ENCODE data around the gene RSBN1L. TPM values are rescaled to one million over a fixed set of nuclear protein-coding genes. Genes with fewer than 3 reads are reported as not detected.
"Not testable (repeated sequence)": the region's sequence is repeated elsewhere in the genome, so short reads cannot be mapped to it uniquely, and the experiment has no call there.

Gene RSBN1L
- total RNA-seq, 1 donor from 2014 or later: 27.7 TPM

DNA sequence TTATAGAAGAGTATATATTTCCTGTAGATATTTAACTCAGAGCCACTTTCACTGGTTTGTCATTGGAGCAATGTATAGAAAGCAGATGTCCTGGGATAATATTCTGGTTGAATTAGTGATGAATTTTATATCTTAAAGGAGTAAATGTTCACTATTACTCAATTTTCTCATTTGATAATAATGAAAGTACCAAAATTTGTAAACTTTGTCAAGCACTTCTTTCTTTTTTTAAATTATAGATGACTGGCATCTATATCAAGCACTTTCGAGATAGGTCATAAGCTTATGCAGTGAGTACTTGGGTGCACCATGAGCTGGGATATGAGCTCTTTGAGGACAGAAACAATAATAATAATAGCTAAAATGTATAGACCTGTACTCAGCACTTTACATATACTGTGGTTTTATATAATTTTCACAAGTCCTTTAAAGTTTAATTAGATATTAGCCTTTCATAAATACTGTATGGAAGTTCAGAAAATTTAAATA is 11.3 kb downstream of the RSBN1L start:
- TF ChIP-seq, protein P1, sequence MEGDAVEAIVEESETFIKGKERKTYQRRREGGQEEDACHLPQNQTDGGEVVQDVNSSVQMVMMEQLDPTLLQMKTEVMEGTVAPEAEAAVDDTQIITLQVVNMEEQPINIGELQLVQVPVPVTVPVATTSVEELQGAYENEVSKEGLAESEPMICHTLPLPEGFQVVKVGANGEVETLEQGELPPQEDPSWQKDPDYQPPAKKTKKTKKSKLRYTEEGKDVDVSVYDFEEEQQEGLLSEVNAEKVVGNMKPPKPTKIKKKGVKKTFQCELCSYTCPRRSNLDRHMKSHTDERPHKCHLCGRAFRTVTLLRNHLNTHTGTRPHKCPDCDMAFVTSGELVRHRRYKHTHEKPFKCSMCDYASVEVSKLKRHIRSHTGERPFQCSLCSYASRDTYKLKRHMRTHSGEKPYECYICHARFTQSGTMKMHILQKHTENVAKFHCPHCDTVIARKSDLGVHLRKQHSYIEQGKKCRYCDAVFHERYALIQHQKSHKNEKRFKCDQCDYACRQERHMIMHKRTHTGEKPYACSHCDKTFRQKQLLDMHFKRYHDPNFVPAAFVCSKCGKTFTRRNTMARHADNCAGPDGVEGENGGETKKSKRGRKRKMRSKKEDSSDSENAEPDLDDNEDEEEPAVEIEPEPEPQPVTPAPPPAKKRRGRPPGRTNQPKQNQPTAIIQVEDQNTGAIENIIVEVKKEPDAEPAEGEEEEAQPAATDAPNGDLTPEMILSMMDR (IDR thresholded peaks at IDR 0.05): no peak
- Histone ChIP-seq H3K4me1 (peaks cover 6% of the 10 kb centered on the region), H3K36me3 (no peaks in the 10 kb centered on the region), H3K27me3 (no peaks in the 10 kb centered on the region), H3K27ac (no peak overlapping the region), H3K9me3 (no peaks in the 10 kb centered on the region), H3K4me3 (no peak overlapping the region)
- no peak for DNase-seq
- ATAC-seq: no peak
- intact Hi-C loops (cut with DNase I): no loop called here

DNA sequence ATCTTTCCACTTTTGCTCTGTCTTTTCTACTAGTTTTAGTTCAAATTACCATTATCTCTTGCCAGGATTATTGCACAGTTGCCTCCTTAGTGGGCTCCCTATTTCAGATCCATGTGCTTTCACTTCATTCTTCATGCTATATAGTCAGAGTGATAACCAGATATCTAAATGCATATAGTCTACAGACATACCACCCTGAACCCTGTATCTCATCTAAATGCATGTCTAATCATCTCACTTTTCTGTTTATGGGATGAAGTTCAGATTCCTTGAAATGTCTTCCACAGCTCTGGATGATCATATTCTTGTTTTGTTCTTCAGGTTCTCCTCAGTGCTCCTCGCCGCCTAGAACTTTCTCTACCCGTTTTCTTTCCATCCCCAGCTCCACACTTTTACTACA is 13.8 kb downstream of the RSBN1L start:
- ATAC-seq (no peak), DNase-seq (no peak)
- H3K27ac ChIP-seq: no peak overlapping the region
- TF ChIP-seq, protein P1 (IDR thresholded peaks at IDR 0.05): no peak
- H3K4me3 ChIP-seq: no peak overlapping the region
- intact Hi-C loops (cut with DNase I): no loop called here
- H3K36me3 ChIP-seq: no peaks in the 10 kb centered on the region
- no peaks in the 10 kb centered on the region for H3K4me1 ChIP-seq
- H3K9me3 ChIP-seq: no peaks in the 10 kb centered on the region
- no peaks in the 10 kb centered on the region for H3K27me3 ChIP-seq

DNA sequence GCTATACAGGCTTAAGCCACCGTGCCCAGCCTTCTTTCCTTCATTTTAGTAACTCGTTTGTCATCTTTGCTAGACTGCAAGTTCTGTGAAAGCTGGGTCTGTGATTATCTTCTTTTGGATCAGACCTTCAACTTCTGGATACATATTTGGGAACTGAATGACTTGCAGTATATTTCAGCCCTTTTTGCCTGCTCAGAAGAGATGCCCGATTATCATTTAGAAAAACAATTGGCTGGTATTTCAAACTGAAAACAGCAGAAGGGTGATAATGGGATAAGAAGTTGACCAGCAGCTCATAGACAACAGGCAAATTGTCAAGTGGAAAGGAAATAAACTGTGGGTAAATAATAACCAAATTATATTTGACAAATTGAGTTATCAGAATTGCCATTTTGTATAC is 14.6 kb downstream of the RSBN1L start:
- no peak for DNase-seq
- Histone ChIP-seq H3K27ac (no peak overlapping the region), H3K36me3 (no peaks in the 10 kb centered on the region), H3K4me1 (no peaks in the 10 kb centered on the region), H3K27me3 (no peaks in the 10 kb centered on the region), H3K4me3 (no peak overlapping the region), H3K9me3 (no peaks in the 10 kb centered on the region)
- TF ChIP-seq, protein P1 (IDR thresholded peaks at IDR 0.05): no peak
- intact Hi-C loops (cut with DNase I): no loop called here
- no peak for ATAC-seq

DNA sequence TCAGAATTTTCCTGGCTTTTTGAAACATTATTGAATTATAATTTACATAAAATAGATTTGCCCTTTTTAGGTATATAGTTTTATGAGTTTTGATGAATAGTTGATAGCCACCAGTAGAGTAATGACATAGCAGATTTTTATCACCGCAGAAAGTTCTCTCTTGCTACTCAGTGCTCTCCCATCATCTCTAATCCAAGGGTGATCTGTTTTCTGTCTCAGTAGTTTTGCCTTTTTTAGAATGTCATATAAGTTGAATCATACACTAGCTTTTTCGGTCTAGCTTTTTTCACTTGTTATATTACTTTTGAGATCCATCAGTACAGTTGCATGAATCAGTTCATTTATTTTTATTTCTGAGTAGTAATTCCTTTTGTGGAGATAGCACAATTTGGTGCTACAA is 17.9 kb downstream of the RSBN1L start:
- no peaks in the 10 kb centered on the region for H3K27me3 ChIP-seq
- H3K27ac ChIP-seq: no peak overlapping the region
- intact Hi-C loops (cut with DNase I): no loop called here
- no peak overlapping the region for H3K4me3 ChIP-seq
- no peaks in the 10 kb centered on the region for H3K36me3 ChIP-seq
- no peaks in the 10 kb centered on the region for H3K4me1 ChIP-seq
- TF ChIP-seq, protein P1 (IDR thresholded peaks at IDR 0.05): no peak
- no peaks in the 10 kb centered on the region for H3K9me3 ChIP-seq
- no peak for ATAC-seq
- no peak for DNase-seq

DNA sequence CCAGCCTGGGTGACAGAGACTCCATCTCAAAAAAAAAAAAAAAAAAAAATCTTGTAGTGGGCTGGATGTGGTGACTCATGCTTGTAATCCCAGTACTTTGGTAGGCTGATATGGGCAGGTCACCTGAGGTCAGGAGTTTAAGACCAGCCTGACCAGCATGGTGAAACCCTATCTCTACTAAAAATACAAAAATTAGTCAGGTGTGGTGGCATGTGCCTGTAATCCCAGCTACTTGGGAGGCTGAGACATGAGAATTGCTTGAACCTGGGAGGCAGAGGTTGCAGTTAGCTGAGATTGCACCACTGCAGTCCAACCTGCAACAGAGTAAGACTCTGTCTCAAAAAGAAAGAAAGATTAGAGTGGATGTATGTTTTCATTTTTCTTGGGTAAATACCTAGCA is 18.7 kb downstream of the RSBN1L start:
- H3K27me3 ChIP-seq; intact Hi-C loops (cut with DNase I); H3K27ac ChIP-seq; H3K36me3 ChIP-seq; H3K4me1 ChIP-seq; H3K4me3 ChIP-seq; H3K9me3 ChIP-seq; ATAC-seq; DNase-seq: not testable (repeated sequence)

DNA sequence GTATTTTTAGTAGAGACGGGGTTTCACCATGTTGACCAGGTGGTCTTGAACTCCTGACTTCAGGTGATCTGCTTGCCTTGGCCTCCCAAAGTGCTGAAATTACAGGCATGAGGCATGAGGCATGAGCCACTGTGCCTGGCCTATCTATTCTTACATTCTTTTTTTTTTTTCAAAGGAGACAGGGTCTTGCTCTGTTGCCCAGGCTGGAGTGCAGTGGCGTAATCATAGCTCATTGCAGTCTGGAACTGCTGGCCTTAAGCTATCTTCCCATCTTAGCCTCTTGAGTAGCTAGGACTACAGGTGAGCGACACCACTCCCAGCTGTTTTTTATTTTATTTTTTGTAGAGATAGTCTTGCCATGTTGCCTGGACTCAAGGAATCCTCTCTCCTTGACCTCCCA is 20.5 kb downstream of the RSBN1L start:
- Histone ChIP-seq H3K36me3 (no peaks in the 10 kb centered on the region), H3K4me3 (no peak overlapping the region), H3K4me1 (no peaks in the 10 kb centered on the region), H3K27ac (no peak overlapping the region), H3K9me3 (no peaks in the 10 kb centered on the region), H3K27me3 (no peaks in the 10 kb centered on the region)
- TF ChIP-seq, protein P1 (IDR thresholded peaks at IDR 0.05): no peak
- ATAC-seq (no peak), DNase-seq (no peak)
- intact Hi-C loops (cut with DNase I): no loop called here

DNA sequence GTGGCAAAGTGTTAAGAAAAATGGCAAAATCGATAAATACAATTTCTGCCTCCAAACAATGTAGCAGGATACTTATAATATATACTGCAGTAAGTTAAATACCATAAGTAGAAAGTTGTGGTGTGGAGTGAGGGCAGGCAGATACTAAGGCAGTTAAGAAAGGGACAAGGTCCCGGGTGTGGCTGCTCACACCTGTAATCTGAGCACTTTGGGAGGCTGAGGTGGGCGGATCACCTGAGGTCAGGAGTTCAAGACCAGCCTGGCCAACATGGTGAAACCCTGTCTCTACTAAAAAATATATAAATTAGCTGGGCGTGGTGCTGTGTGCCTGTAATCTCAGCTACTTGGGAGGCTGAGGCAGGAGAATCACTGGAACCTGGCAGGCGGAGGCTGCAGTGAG is 21.3 kb downstream of the RSBN1L start:
- H3K4me3 ChIP-seq; H3K9me3 ChIP-seq; ATAC-seq; intact Hi-C loops (cut with DNase I); H3K36me3 ChIP-seq; H3K4me1 ChIP-seq; DNase-seq; H3K27me3 ChIP-seq; H3K27ac ChIP-seq: not testable (repeated sequence)
